HTR-8/SVneo (cell line): ENCODE data around the gene XPO5.
A peak's percentile ranks its signal among the peaks of the same experiment; 100 is the strongest.
"Not testable (repeated sequence)": the region's sequence is repeated elsewhere in the genome, so short reads cannot be mapped to it uniquely, and the experiment has no call there.

Experiments used
- DNase-seq: peaks from one replicate; pipeline ENCODE4 v3.0.0; 2011; ENCODE audit warnings: low spot score, mixed read lengths; ENCODE audit not compliant: insufficient read length
- FAIRE-seq: peaks from 2 replicates; lab custom pipeline; 2011; peaks lifted over from hg19 to GRCh38; lab: Jason Lieb, UNC

XPO5 gene

GRCh38 chr6:43575772-43576551, at the start of gene XPO5, which contains the start of gene POLH:
XPO5 (minus strand) TSS chr6:43576038; CDS start chr6:43575864, 174 bp downstream.
POLH (plus strand) TSS chr6:43576185; CDS start chr6:43582320, 6,135 bp downstream.
- peak; percentile 95 for FAIRE-seq
- DNase-seq, result peak; percentile 99

- DNase-seq, result no peak
- no peak for FAIRE-seq
These were observed 49.7 kb upstream of the XPO5 start for GRCh38 chr6:43625393-43625992.

DNA sequence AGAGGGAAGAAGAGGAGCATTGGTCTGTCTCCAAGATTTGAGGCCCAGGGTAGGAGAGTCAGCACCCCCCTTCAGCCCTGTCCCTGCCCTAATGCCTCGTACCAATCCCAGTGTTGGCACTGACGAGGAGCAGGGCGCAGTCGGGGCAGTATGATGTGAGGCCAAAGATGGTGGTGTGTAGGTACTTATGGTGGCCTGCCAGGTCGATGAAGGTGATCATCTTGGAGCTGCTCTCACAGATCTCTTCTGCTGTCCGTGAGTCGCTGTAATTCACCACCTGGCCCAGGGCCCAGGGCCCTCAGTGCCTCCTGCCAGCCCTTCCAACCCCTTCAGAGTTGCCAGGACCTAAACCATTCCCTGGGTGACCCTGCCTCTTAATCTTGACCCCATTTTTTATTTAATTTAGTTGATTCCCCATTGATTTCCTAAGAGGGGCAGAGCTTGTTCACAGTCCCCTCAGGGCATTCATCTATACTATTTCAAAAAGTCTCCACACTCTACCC, 49.0 kb upstream of the XPO5 start:
- DNase-seq (no peak), FAIRE-seq (no peak)

GRCh38 chr6:43623880-43624785, 48.3 kb upstream of the XPO5 start:
- no peak for FAIRE-seq

GRCh38 chr6:43622541-43622940, 46.7 kb upstream of the XPO5 start:
- DNase-seq (no peak), FAIRE-seq (no peak)

More at GRCh38 chr6:43623880-43624785, 48.3 kb upstream of the XPO5 start:
- no peak for DNase-seq

GRCh38 chr6:43621836-43622180, 46.0 kb upstream of the XPO5 start:
- no peak for DNase-seq
- FAIRE-seq, result no peak

DNA sequence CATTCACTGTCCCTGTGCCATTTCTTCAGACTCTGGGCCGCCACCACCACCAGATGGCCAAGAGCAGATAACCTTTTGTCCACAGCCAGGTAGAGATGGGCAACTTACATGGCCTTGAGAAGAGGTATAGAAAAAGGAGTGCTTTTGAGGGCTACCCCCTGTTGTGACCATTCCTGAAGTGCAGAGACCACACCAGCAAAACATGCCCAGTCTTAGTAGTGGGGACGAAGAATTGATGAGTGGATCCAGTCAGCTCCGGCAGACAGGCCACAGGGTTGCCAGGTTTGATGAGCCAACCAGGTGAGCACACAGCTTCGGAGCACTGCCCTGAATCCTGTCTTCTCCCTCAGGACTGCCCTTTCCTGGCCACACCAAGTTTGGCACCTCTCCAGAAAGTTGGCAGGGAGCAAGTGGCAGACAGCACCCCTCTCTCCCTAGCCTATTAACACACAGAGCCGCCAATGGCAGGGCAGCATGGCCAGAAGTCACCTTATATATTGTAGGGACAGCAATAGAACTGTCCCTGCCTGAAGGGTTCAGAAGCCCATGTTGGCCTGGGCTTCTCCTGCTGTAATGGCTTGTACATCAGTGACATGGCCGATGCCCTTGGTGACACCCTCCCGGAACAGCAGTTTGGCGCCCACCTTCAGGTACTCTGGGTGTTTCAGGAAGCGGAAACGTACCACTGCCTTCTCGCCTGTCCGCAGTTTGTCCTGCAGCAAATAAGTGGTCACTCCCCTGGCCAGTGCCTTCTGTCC, 45.4 kb upstream of the XPO5 start:
- no peak for FAIRE-seq
- no peak for DNase-seq

- DNase-seq (no peak), FAIRE-seq (no peak)
These were observed 41.1 kb upstream of the XPO5 start for GRCh38 chr6:43616725-43617472.

DNA sequence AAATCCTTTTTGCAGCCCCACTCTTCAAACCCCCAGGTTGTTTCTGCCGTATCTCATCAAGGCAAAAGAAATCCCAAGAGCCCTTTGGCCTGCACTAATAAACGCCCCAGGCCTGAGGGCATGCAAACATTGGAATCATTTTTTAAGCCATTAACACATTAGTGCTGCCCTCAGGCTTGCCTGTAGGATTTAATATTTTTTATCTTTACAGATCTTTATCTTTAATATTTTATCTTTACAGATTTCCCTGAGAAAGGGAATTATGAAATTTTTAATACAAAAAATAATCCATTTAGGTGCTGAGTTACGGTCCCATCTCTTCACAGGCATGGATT, 38.5 kb upstream of the XPO5 start:
- no peak for FAIRE-seq
- no peak for DNase-seq

GRCh38 chr6:43613721-43614395, 38.0 kb upstream of the XPO5 start:
- FAIRE-seq (no peak), DNase-seq (no peak)

DNA sequence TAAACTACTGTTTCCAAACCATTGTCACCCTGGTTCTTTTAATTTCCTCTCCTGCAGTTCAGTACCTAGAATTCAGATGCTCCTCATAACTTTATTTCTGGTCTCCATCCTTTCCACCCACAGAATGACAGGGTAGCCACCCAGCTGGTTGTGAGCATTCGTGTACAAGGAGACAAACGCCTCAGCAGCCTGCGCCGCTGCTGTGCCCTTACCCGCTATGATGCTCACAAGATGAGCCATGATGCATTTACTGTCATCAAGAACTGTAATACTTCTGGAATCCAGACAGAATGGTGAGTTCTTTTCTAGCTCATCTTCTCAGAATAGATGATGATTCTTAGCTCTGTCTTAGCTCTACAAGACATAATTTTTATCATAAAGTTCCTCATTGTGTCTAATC, 34.6 kb upstream of the XPO5 start:
- FAIRE-seq (no peak), DNase-seq (no peak)

DNA sequence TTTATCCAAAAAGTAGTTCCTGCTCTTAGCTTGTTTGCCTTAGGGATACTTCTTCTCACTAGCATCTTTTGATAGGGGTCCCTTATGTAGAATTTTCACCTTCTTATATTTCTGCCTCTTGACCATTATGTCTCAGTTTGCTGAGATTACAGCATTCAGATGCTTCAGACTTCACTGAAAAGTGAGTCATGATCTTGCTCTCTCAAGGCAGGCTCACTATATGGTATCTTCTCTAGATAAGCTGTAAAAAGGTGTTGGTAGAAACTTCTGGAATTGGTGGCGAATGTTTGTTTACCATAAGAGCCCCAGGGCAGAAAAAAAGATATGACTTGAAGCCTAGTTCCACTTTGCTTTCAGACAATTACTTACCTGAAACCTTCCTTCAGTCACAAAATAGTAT, 33.6 kb upstream of the XPO5 start:
- FAIRE-seq, result no peak
- no peak for DNase-seq

DNA sequence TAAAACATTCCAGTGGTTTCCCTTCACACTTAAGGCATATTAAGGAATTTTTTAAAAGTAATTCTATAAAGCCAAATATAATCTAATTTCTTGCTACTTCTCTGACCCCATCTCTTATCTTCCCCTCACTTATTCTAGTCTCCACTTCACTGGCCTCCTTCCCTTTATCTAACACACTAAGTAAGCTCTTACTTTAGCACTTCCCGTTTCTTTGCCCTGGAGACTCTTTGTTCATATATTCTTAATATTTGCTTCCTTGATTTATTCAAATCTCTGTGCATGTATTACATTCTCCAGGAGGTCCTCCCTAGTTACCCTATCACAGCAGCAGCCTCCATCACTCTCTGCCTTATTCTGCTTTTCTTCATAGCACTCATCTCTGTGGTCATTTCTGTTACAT, 33.0 kb upstream of the XPO5 start:
- no peak for FAIRE-seq
- DNase-seq, result no peak

DNA sequence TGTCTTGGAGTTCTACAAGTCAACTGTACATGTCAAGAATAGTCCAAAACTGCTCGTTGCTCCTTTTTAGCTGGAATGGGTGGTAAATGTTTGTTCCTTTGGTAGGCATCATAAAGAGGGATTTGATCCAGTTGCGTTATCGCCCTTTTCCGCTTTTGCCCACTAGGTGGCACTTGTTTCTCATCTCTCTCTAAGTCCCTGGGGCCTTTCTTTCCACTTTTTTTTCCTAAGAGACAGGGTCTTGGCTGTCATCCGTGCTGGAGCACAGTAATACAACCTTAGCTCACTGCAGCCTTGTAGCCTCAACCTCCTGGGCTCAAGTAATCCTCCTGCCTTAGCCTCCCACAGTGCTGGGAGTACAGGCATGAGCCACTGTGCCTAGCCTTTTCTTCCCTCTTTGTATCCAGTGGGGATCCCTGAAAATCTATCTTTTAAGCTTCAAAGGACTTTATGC, 32.5 kb upstream of the XPO5 start:
- peak; percentile 26 for FAIRE-seq
- peak; percentile 69 for DNase-seq

GRCh38 chr6:43606019-43606418, 30.2 kb upstream of the XPO5 start:
- FAIRE-seq, result no peak
- no peak for DNase-seq

DNA sequence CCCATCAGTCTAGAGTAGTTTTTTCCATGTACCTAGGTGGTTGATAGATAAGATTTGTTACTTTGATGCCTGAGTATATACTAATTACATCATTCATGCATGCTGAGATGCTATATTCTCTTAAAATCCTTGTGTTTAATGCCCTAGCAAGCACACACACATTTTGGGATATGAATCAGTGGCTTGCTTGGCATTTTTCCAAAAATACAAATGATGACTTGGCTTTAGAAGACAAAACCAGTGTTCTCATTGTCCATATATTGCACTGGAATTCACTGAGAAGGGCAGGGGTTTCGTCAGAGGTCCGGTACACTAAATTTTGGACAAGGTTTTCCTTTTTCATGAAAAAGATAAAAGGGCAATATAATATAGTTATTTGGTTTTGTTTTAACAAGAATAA, 28.3 kb upstream of the XPO5 start:
- FAIRE-seq, result no peak
- no peak for DNase-seq

DNA sequence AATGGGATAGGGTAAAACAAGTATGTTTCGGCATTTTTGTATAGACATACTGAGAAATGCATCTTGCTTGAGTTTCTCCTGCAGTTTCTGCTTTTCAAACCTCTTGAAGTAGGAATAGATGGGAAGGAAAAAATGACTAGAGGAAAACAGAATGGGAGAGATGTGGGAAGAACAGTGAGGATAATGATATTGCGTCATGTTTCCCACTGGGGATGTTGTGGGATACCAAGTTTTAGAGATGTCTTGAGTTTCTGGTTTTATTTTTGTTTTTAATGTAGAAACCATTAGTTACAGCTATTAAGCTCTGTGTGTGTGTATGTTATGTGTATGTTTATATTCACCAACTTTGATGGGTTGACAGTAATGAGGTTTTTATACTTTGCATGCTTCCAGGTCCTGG, 24.8 kb upstream of the XPO5 start:
- FAIRE-seq, result no peak
- DNase-seq, result no peak

DNA sequence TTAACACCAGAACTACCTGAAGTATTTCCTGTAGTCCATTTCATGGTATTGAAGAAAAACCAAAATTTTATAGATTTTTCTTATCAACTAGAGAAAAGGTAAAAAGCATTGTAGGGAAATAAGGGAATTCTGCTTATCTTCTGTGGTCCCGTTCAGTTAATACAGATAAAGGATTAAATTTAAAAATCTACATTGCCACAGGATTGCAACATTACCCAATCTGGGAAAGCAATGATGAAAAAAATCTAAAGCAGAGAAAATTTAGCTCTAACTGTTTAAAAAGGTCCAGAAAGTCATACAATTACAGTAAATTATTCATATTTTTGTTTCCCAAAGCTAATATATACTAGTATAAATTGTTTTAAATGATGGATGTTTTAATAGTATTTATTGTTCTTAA, 18.1 kb upstream of the XPO5 start:
- FAIRE-seq (no peak), DNase-seq (no peak)

- not testable (repeated sequence) for FAIRE-seq, DNase-seq
These were observed 13.7 kb upstream of the XPO5 start for GRCh38 chr6:43589564-43589963.
